CD4-positive, alpha-beta T cell (primary cell): ENCODE measurements around the gene SYTL5. TPM values are rescaled to one million over a fixed set of nuclear protein-coding genes. Genes with fewer than 3 reads are reported as not detected.

Source experiments
- ATAC-seq: fragments of 200-7000 bp; cut with Tn5 transposase; one replicate; pipeline ENCODE4 v1.10.0; 2022; ENCODE audit warnings: mild to moderate bottlenecking; ENCODE audit not compliant: poor library complexity
- CTCF ChIA-PET: fragments of 350-600 bp; sonication (Branson Sonifier 250); formaldehyde crosslinking; loops from one replicate; lab custom pipeline; 2021; ENCODE audit warnings: antibody characterized with exemption, inconsistent platforms; lab: Charles Lee
- POLR2A ChIA-PET: fragments of 350-600 bp; sonication (Branson Sonifier 250); formaldehyde crosslinking; loops from one replicate; lab custom pipeline; 2021; ENCODE audit warnings: antibody characterized with exemption, inconsistent platforms; lab: Charles Lee
- DNase-seq, 14 experiments: peaks; one replicate each; pipeline ENCODE4 v3.0.0-alpha.2; 2013 to 2020; ENCODE audit warnings: mixed read lengths in 2 of 14
- H3K27ac ChIP-seq, 2 donors: one replicate each; pipeline versions ENCODE4 v1.5.1 to v1.7.0; 2013; ENCODE audit warnings: low read length in 2 of 2, low read depth in 1 of 2, mild to moderate bottlenecking in 1 of 2
- H3K27me3 ChIP-seq, 2 experiments: 1 replicate in 1 of 2; 2 replicates in 1 of 2; pipeline versions ENCODE4 v1.6.1 to v1.7.0; 2013; ENCODE audit warnings: low read length in 2 of 2, control low read depth in 1 of 2, mild to moderate bottlenecking in 1 of 2, moderate library complexity in 1 of 2; ENCODE audit not compliant: insufficient read depth in 2 of 2, control insufficient read depth in 1 of 2
- H3K36me3 ChIP-seq: one replicate; pipeline ENCODE4 v1.6.1; 2013; ENCODE audit warnings: low read length, control low read depth; ENCODE audit not compliant: insufficient read depth
- H3K4me1 ChIP-seq: one replicate; pipeline ENCODE4 v1.6.1; 2013; ENCODE audit warnings: low read length, control low read depth; ENCODE audit not compliant: insufficient read depth
- H3K4me3 ChIP-seq: one replicate; pipeline ENCODE4 v1.5.1; 2013; ENCODE audit warnings: mild to moderate bottlenecking, low read length, moderate library complexity
- H3K9me3 ChIP-seq, 2 experiments: 1 replicate in 1 of 2; 2 replicates in 1 of 2; pipeline versions ENCODE4 v1.6.1 to v1.7.0; 2013; ENCODE audit warnings: low read length in 2 of 2, mild to moderate bottlenecking in 2 of 2, control low read depth in 1 of 2, moderate library complexity in 1 of 2; ENCODE audit not compliant: control insufficient read depth in 1 of 2, insufficient read depth in 1 of 2
- H3K27ac Mint-ChIP-seq: one replicate; pipeline ENCODE4 v1.8.0; 2020; ENCODE audit warnings: mixed read lengths
- H3K27me3 Mint-ChIP-seq: one replicate; pipeline ENCODE4 v1.8.0; 2021; ENCODE audit warnings: mixed read lengths
- H3K36me3 Mint-ChIP-seq: one replicate; pipeline ENCODE4 v1.8.0; 2021; ENCODE audit warnings: low read depth, mixed read lengths
- H3K4me1 Mint-ChIP-seq: one replicate; pipeline ENCODE4 v1.8.0; 2021; ENCODE audit warnings: low read depth, mixed read lengths
- H3K4me3 Mint-ChIP-seq: one replicate; pipeline ENCODE4 v1.8.0; 2020; ENCODE audit warnings: mild to moderate bottlenecking, mixed read lengths
- H3K9me3 Mint-ChIP-seq: one replicate; pipeline ENCODE4 v1.8.0; 2020; ENCODE audit warnings: mixed read lengths
- CTCF ChIP-seq: fragments of 200-600 bp; IDR thresholded peaks from one replicate; pipeline ENCODE4 v1.8.0; 2022; ENCODE audit warnings: antibody characterized with exemption, mild to moderate bottlenecking
- intact Hi-C, 2 experiments: fragments of 100-400 bp; cut with DNase I in 1 of 2; cut with micrococcal nuclease in 1 of 2; formaldehyde crosslinking; loops; one replicate each; pipeline versions ENCODE4 v1.15.1 to v1.9.0; 2023 to 2025; cut with DNase I, micrococcal nuclease
- total RNA-seq, 174 experiments: library from RNA in 2 of 174; stranded (reverse) in 2 of 174; gene quantifications; one replicate each; pipeline ENCODE4 v1.2.3 and lab custom pipeline; 2021 to 2026

SYTL5 gene
- total RNA-seq, 2 experiments from 2014 or later = not detected

- Mint-ChIP-seq H3K36me3 (no peaks in the 10 kb centered on the region), H3K4me1 (no peaks in the 10 kb centered on the region)
Measured at GRCh38 chrX:38111196-38111595, 104.8 kb downstream of the SYTL5 start.

GRCh38 chrX:38112566-38112965, 106.2 kb downstream of the SYTL5 start:
- TF ChIP-seq CTCF = no peak
- CTCF ChIA-PET = no interaction called here
- Mint-ChIP-seq H3K4me1 (no peaks in the 10 kb centered on the region), H3K36me3 (no peaks in the 10 kb centered on the region), H3K27ac (no peak overlapping the region), H3K9me3 (no peaks in the 10 kb centered on the region), H3K4me3 (no peak overlapping the region), H3K27me3 (peaks cover 4% of the 10 kb centered on the region)
- Histone ChIP-seq H3K9me3 (no peaks in the 10 kb centered on the region), H3K4me1 (no peaks in the 10 kb centered on the region), H3K27me3 (no peaks in the 10 kb centered on the region), H3K4me3 (no peak overlapping the region), H3K36me3 (no peaks in the 10 kb centered on the region), H3K27ac (no peak overlapping the region)
- DNase-seq (no peak), ATAC-seq (no peak)
- intact Hi-C loops = no loop called here
- POLR2A ChIA-PET = no interaction called here

More at GRCh38 chrX:38111196-38111595, 104.8 kb downstream of the SYTL5 start:
- Histone ChIP-seq H3K27ac (no peak overlapping the region), H3K4me1 (no peaks in the 10 kb centered on the region), H3K4me3 (no peak overlapping the region), H3K36me3 (no peaks in the 10 kb centered on the region), H3K9me3 (no peaks in the 10 kb centered on the region), H3K27me3 (no peaks in the 10 kb centered on the region)
- CTCF ChIA-PET = no interaction called here
- ATAC-seq (no peak), DNase-seq (no peak)
- no peak overlapping the region for H3K4me3 Mint-ChIP-seq
- intact Hi-C loops = no loop called here
- no peak for TF ChIP-seq CTCF
- no peaks in the 10 kb centered on the region for H3K9me3 Mint-ChIP-seq
- peaks cover 4% of the 10 kb centered on the region for H3K27me3 Mint-ChIP-seq
- H3K27ac Mint-ChIP-seq = no peak overlapping the region
- POLR2A ChIA-PET = no interaction called here

- Mint-ChIP-seq H3K4me1 (no peaks in the 10 kb centered on the region), H3K27me3 (peaks cover 8% of the 10 kb centered on the region), H3K4me3 (no peak overlapping the region), H3K36me3 (no peaks in the 10 kb centered on the region), H3K27ac (no peak overlapping the region), H3K9me3 (no peaks in the 10 kb centered on the region)
- H3K36me3 ChIP-seq = no peaks in the 10 kb centered on the region
- H3K27ac ChIP-seq = no peak overlapping the region
- ChIA-PET CTCF (no interaction called here), POLR2A (no interaction called here)
- H3K4me1 ChIP-seq = no peaks in the 10 kb centered on the region
- no peak for TF ChIP-seq CTCF
- H3K27me3 ChIP-seq = no peaks in the 10 kb centered on the region
- no peaks in the 10 kb centered on the region for H3K9me3 ChIP-seq
- DNase-seq (no peak), ATAC-seq (no peak)
- H3K4me3 ChIP-seq = no peak overlapping the region
- intact Hi-C loops = no loop called here
Measured at GRCh38 chrX:38116706-38117105, 110.4 kb downstream of the SYTL5 start.
